ENCODE results near the gene NMU.
A peak's percentile ranks its signal among the peaks of the same experiment; 100 is the strongest.

The NMU gene

DNA sequence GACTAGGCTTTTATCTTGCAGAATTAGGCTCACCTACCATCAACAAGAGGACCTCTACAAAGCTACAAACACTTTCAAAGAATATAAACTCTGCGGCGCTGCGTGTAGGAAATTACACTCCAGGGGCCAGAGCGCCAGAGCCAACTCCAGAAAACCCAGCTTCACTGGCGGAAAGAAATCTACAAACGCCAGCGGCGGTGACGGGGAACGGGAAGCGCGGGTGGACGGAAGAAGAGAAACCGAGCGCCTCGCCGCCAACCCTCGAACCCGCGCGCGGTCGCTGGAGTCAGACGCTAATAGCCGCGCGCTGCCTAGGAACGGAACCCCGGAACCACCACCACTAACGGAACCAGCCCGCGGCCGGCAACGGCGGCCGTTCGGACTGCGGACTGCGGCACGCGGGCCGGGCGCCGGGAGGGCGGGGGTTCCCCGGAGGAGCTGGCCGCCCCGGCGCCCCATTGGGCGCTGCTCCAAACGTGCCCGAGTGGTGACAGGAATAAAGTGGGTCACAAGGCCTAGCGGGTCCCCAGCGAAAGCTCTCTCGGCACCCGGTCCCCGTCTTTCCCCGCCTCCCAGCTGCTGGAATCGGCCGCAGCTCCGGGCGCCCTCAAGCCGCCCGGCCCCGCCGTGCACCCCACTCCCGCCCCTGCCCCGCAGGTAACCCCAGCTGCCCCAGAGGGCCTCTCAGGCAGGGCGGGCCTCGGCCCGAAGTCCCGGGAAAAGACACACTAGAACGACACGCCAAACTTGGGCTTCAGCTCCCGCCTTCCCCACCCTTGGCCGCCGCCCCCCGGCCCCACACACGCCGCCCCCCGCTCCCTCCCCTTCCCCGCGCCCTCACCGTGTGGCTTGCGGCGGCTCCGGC is 90.2 kb downstream of the NMU start:
- TF ChIP-seq, protein P1, sequence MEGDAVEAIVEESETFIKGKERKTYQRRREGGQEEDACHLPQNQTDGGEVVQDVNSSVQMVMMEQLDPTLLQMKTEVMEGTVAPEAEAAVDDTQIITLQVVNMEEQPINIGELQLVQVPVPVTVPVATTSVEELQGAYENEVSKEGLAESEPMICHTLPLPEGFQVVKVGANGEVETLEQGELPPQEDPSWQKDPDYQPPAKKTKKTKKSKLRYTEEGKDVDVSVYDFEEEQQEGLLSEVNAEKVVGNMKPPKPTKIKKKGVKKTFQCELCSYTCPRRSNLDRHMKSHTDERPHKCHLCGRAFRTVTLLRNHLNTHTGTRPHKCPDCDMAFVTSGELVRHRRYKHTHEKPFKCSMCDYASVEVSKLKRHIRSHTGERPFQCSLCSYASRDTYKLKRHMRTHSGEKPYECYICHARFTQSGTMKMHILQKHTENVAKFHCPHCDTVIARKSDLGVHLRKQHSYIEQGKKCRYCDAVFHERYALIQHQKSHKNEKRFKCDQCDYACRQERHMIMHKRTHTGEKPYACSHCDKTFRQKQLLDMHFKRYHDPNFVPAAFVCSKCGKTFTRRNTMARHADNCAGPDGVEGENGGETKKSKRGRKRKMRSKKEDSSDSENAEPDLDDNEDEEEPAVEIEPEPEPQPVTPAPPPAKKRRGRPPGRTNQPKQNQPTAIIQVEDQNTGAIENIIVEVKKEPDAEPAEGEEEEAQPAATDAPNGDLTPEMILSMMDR (conservative IDR thresholded peaks at IDR 0.05; ENCODE audit: control insufficient read depth, insufficient read depth, low read depth, low read length), result no peak
- peak overlapping the region; percentile 75 for H3K4me3 ChIP-seq (ENCODE audit: control insufficient read depth, low read depth, low read length)
- DNase-seq (ENCODE audit: low read depth), result peak; percentile 63
